ENCODE results near the gene TM9SF1.

DNA sequence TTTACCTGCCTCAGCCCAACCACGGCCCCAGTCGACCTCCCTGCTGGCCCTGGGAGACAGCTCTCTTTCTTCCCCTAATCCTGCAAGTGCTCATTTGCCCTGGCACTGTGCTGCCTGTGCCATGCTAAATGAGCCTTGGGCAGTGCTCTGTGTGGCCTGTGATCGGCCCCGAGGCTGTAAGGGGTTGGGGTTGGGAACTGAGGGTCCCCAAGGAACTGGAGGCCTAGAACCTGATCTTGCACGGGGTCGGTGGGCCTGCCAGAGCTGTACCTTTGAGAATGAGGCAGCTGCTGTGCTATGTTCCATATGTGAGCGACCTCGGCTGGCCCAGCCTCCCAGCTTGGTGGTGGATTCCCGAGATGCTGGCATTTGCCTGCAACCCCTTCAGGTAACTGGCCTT, 45.2 kb downstream of the TM9SF1 start:
- TF ChIP-seq, protein P1, sequence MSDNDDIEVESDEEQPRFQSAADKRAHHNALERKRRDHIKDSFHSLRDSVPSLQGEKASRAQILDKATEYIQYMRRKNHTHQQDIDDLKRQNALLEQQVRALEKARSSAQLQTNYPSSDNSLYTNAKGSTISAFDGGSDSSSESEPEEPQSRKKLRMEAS (IDR thresholded peaks at IDR 0.05), result no peak
- TF ChIP-seq, protein P2, sequence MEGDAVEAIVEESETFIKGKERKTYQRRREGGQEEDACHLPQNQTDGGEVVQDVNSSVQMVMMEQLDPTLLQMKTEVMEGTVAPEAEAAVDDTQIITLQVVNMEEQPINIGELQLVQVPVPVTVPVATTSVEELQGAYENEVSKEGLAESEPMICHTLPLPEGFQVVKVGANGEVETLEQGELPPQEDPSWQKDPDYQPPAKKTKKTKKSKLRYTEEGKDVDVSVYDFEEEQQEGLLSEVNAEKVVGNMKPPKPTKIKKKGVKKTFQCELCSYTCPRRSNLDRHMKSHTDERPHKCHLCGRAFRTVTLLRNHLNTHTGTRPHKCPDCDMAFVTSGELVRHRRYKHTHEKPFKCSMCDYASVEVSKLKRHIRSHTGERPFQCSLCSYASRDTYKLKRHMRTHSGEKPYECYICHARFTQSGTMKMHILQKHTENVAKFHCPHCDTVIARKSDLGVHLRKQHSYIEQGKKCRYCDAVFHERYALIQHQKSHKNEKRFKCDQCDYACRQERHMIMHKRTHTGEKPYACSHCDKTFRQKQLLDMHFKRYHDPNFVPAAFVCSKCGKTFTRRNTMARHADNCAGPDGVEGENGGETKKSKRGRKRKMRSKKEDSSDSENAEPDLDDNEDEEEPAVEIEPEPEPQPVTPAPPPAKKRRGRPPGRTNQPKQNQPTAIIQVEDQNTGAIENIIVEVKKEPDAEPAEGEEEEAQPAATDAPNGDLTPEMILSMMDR (CRISPR knock-in tag; IDR thresholded peaks at IDR 0.05), result no peak
- TF ChIP-seq KAT7 (CRISPR knock-in tag; IDR thresholded peaks at IDR 0.05; ENCODE audit: borderline replicate concordance) (no peak), POLR2A (IDR thresholded peaks at IDR 0.05; ENCODE audit: insufficient read depth in 1 of 2, low read depth in 2 of 2, low read length in 2 of 2) (no peak), PCBP1 (IDR thresholded peaks at IDR 0.05; ENCODE audit: borderline replicate concordance, low read depth, low read length) (no peak), ZBTB20 (CRISPR knock-in tag; IDR thresholded peaks at IDR 0.05; ENCODE audit: borderline replicate concordance, low read depth) (no peak), HIVEP1 (CRISPR knock-in tag; IDR thresholded peaks at IDR 0.05) (no peak), ARNT (IDR thresholded peaks at IDR 0.05) (no peak), TAF15 (IDR thresholded peaks at IDR 0.05; ENCODE audit: low read depth, low read length, poor library complexity, severe bottlenecking) (no peak), U2AF1 (optimal IDR thresholded peaks at IDR 0.05; ENCODE audit: low read depth, low read length) (no peak)
- TF ChIP-seq, protein P3, sequence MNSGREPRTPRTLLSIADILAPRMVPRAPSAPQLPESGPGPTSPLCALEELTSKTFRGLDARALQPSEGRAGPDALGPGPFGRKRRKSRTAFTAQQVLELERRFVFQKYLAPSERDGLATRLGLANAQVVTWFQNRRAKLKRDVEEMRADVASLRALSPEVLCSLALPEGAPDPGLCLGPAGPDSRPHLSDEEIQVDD (CRISPR knock-in tag; IDR thresholded peaks at IDR 0.05; ENCODE audit: borderline replicate concordance), result no peak
- TF ChIP-seq, protein P4, sequence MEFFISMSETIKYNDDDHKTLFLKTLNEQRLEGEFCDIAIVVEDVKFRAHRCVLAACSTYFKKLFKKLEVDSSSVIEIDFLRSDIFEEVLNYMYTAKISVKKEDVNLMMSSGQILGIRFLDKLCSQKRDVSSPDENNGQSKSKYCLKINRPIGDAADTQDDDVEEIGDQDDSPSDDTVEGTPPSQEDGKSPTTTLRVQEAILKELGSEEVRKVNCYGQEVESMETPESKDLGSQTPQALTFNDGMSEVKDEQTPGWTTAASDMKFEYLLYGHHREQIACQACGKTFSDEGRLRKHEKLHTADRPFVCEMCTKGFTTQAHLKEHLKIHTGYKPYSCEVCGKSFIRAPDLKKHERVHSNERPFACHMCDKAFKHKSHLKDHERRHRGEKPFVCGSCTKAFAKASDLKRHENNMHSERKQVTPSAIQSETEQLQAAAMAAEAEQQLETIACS (CRISPR knock-in tag; IDR thresholded peaks at IDR 0.05), result no peak
